ENCODE results near the gene CLIP1. TPM values are rescaled to one million over a fixed set of nuclear protein-coding genes. Genes with fewer than 3 reads are reported as not detected.
"Not testable (repeated sequence)": the region's sequence is repeated elsewhere in the genome, so short reads cannot be mapped to it uniquely, and the experiment has no call there.

CLIP1 gene
- polyA plus RNA-seq, 1 of the 3 experiments (the other 2 are of a cell fraction): 33.9 TPM

DNA sequence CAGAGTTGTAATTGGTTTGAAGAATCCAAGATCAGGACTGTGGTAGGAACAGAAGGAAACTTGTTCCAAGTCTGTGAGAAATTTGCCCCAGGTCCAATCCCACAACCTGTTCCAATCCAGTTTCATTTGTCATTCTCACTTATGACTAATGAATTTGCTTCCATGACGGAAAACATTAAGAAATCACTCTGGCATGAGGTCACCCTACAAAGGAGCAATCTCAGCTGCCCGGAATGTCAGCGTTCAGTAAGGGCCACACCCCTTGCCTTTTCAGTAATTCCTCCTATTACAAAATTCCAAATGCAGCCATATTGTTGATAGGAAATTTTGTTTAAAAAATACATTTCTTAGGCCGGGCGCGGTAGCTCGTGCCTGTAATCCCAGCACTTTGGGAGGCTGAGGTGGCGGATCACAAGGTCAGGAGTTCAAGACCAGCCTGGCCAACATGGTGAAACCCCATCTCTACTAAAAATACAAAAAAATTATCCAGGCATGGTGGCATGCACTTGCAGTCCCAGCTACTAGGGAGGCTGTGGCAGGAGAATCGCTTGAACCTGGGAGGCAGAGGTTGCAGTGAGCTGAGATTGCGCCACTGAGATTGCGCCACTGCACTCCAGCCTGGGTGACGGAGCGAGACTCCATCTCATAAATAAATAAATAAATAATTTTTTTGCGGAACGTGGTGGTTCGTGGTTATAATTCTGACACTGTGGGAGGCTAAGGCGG is 42.0 kb upstream of the CLIP1 start:
- H3F3A ChIP-seq (replicated peaks; ENCODE audit: insufficient read depth): peaks cover 11% of the 10 kb centered on the region
- H3K9me2 ChIP-seq; H3K27me3 ChIP-seq (ENCODE audit: insufficient read depth); POLR2A ChIA-PET; H3K79me2 ChIP-seq (ENCODE audit: insufficient read depth); H3K36me3 ChIP-seq (replicated peaks in 1 of 2; ENCODE audit: control insufficient read depth in 1 of 2, insufficient read depth in 2 of 2, low read length in 1 of 2); H3K9me3 ChIP-seq; H3K4me1 ChIP-seq (ENCODE audit: control insufficient read depth in 1 of 2, insufficient read depth in 2 of 2, low read depth in 1 of 2, low read length in 1 of 2); H3K4me3 ChIP-seq (ENCODE audit: low read depth in 2 of 2, low read length in 1 of 2); H3K4me2 ChIP-seq; H4K20me1 ChIP-seq (ENCODE audit: insufficient read depth); DNase-seq: not testable (repeated sequence)
- CTCF ChIA-PET: interaction anchor here (1.1 kb wide), 1 partner anchor 64 kb away, joined by 3 read pairs; no protein-coding TSS in a partner anchor
- 74% methylated on average over 17 of the region's 17 CpGs for WGBS (ENCODE audit: low lambda C conversion rate)
- TF ChIP-seq TCF12 (IDR thresholded peaks at IDR 0.05) (peak; percentile 70), JUND (IDR thresholded peaks at IDR 0.05) (peak; percentile 63), EP300 (IDR thresholded peaks at IDR 0.05; ENCODE audit: borderline replicate concordance in 1 of 2, low read depth in 1 of 2, low read length in 1 of 2) (peak in 1 of 2 experiments; percentile 36; a peak in 1 of 4 replicates), YY1 (IDR thresholded peaks at IDR 0.05; ENCODE audit: low read depth) (peak; percentile 62), TEAD4 (IDR thresholded peaks at IDR 0.05; ENCODE audit: borderline replicate concordance, insufficient read depth) (0 out of 2 replicates have a peak, but pooled peaks have one; percentile 38), SIN3A (IDR thresholded peaks at IDR 0.05; ENCODE audit: borderline replicate concordance, low read depth, low read length) (peak; percentile 35; the same call in 1 of the 2 replicates), POLR2AphosphoS5 (IDR thresholded peaks at IDR 0.05; ENCODE audit: low read depth, low read length) (peak; percentile 27; the same call in 1 of the 2 replicates), FOSL2 (IDR thresholded peaks at IDR 0.05; ENCODE audit: borderline replicate concordance, low read depth) (peak; percentile 66; the same call in 1 of the 2 replicates)
- TF ChIP-seq, protein P1, sequence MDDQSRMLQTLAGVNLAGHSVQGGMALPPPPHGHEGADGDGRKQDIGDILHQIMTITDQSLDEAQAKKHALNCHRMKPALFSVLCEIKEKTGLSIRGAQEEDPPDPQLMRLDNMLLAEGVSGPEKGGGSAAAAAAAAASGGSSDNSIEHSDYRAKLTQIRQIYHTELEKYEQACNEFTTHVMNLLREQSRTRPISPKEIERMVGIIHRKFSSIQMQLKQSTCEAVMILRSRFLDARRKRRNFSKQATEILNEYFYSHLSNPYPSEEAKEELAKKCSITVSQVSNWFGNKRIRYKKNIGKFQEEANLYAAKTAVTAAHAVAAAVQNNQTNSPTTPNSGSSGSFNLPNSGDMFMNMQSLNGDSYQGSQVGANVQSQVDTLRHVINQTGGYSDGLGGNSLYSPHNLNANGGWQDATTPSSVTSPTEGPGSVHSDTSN (IDR thresholded peaks at IDR 0.05): peak; percentile 81
- peak overlapping the region in 1 of 2 experiments; percentile 82; a peak in 2 of 4 replicates for H3K27ac ChIP-seq (ENCODE audit: low read depth in 2 of 2, low read length in 1 of 2)
- peak overlapping the region; percentile 25; the same call in 1 of the 2 replicates for H3K9ac ChIP-seq
- H2AFZ ChIP-seq (ENCODE audit: low read depth): peak overlapping the region; percentile 70

DNA sequence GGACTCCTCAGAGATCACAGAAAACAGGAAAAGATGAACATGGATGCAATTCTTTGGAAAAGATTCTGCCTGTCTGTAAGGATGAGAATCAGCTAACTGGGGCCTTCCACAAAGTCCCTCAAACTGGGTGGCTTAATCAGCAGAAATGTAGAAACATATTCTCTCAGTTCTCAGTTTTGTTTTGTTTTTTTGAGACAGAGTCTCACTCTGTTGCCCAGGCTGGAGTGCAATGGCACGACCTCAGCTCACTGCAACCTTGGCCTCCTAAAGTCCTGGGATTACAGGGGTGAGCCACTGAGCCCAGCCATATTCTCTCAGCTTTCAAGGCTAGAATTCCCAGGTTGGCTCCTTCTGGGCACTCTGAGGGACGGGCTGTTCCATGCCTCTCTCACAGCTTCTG is 38.2 kb upstream of the CLIP1 start:
- Histone ChIP-seq H3K4me3 (ENCODE audit: low read depth in 2 of 2, low read length in 1 of 2) (no peak overlapping the region), H3K27ac (ENCODE audit: low read depth in 2 of 2, low read length in 1 of 2) (no peak overlapping the region), H3K9me3 (no peaks in the 10 kb centered on the region), H4K20me1 (ENCODE audit: insufficient read depth) (no peaks in the 10 kb centered on the region), H3K9me2 (no peaks in the 10 kb centered on the region), H3K79me2 (ENCODE audit: insufficient read depth) (no peaks in the 10 kb centered on the region), H3K4me2 (no peak overlapping the region), H2AFZ (ENCODE audit: low read depth) (no peak overlapping the region), H3K4me1 (ENCODE audit: control insufficient read depth in 1 of 2, insufficient read depth in 2 of 2, low read depth in 1 of 2, low read length in 1 of 2) (no peaks in the 10 kb centered on the region), H3K27me3 (ENCODE audit: insufficient read depth) (no peaks in the 10 kb centered on the region), H3K36me3 (replicated peaks in 1 of 2; ENCODE audit: control insufficient read depth in 1 of 2, insufficient read depth in 2 of 2, low read length in 1 of 2) (no peaks in the 10 kb centered on the region), H3K9ac (no peak overlapping the region), H3F3A (replicated peaks; ENCODE audit: insufficient read depth) (peaks cover 14% of the 10 kb centered on the region)
- TF ChIP-seq, protein P2, sequence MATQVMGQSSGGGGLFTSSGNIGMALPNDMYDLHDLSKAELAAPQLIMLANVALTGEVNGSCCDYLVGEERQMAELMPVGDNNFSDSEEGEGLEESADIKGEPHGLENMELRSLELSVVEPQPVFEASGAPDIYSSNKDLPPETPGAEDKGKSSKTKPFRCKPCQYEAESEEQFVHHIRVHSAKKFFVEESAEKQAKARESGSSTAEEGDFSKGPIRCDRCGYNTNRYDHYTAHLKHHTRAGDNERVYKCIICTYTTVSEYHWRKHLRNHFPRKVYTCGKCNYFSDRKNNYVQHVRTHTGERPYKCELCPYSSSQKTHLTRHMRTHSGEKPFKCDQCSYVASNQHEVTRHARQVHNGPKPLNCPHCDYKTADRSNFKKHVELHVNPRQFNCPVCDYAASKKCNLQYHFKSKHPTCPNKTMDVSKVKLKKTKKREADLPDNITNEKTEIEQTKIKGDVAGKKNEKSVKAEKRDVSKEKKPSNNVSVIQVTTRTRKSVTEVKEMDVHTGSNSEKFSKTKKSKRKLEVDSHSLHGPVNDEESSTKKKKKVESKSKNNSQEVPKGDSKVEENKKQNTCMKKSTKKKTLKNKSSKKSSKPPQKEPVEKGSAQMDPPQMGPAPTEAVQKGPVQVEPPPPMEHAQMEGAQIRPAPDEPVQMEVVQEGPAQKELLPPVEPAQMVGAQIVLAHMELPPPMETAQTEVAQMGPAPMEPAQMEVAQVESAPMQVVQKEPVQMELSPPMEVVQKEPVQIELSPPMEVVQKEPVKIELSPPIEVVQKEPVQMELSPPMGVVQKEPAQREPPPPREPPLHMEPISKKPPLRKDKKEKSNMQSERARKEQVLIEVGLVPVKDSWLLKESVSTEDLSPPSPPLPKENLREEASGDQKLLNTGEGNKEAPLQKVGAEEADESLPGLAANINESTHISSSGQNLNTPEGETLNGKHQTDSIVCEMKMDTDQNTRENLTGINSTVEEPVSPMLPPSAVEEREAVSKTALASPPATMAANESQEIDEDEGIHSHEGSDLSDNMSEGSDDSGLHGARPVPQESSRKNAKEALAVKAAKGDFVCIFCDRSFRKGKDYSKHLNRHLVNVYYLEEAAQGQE (IDR thresholded peaks at IDR 0.05; ENCODE audit: low read depth, low read length): no peak
- TF ChIP-seq MEF2A (IDR thresholded peaks at IDR 0.05; ENCODE audit: borderline replicate concordance, low read depth) (no peak), ELF1 (IDR thresholded peaks at IDR 0.05) (no peak), TEAD4 (IDR thresholded peaks at IDR 0.05; ENCODE audit: borderline replicate concordance, insufficient read depth) (no peak), EP300 (IDR thresholded peaks at IDR 0.05; ENCODE audit: borderline replicate concordance in 1 of 2, low read depth in 1 of 2, low read length in 1 of 2) (no peak), YY1 (IDR thresholded peaks at IDR 0.05; ENCODE audit: low read depth) (no peak), FOSL2 (IDR thresholded peaks at IDR 0.05; ENCODE audit: borderline replicate concordance, low read depth) (no peak), TCF12 (IDR thresholded peaks at IDR 0.05) (no peak), RFX5 (IDR thresholded peaks at IDR 0.05; ENCODE audit: low read length) (no peak), TAF1 (IDR thresholded peaks at IDR 0.05; ENCODE audit: borderline replicate concordance, low read depth, low read length) (no peak), EZH2phosphoT487 (IDR thresholded peaks at IDR 0.05; ENCODE audit: borderline replicate concordance, low read depth) (no peak)
- TF ChIP-seq, protein P3, sequence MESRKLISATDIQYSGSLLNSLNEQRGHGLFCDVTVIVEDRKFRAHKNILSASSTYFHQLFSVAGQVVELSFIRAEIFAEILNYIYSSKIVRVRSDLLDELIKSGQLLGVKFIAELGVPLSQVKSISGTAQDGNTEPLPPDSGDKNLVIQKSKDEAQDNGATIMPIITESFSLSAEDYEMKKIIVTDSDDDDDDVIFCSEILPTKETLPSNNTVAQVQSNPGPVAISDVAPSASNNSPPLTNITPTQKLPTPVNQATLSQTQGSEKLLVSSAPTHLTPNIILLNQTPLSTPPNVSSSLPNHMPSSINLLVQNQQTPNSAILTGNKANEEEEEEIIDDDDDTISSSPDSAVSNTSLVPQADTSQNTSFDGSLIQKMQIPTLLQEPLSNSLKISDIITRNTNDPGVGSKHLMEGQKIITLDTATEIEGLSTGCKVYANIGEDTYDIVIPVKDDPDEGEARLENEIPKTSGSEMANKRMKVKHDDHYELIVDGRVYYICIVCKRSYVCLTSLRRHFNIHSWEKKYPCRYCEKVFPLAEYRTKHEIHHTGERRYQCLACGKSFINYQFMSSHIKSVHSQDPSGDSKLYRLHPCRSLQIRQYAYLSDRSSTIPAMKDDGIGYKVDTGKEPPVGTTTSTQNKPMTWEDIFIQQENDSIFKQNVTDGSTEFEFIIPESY (IDR thresholded peaks at IDR 0.05; ENCODE audit: borderline replicate concordance, low read depth): no peak
- TF ChIP-seq, protein P4, sequence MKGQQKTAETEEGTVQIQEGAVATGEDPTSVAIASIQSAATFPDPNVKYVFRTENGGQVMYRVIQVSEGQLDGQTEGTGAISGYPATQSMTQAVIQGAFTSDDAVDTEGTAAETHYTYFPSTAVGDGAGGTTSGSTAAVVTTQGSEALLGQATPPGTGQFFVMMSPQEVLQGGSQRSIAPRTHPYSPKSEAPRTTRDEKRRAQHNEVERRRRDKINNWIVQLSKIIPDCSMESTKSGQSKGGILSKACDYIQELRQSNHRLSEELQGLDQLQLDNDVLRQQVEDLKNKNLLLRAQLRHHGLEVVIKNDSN (IDR thresholded peaks at IDR 0.05; ENCODE audit: borderline replicate concordance, low read depth): no peak
- DNase-seq: no peak
- ChIA-PET CTCF (interaction anchor here (1.4 to 2.9 kb wide), 2 partner anchors 11 to 61 kb away, joined by 5 to 10 read pairs; no protein-coding TSS in a partner anchor), POLR2A (no interaction called here)
- 79% methylated on average over 2 of the region's 2 CpGs for WGBS (ENCODE audit: low lambda C conversion rate)
